Central memory CD4-positive, alpha-beta T cell (primary cell): ENCODE data around the gene PTPRJ.

Source experiments
- DNase-seq: peaks from one replicate; pipeline ENCODE4 v3.0.0; 2022

Gene PTPRJ

DNA sequence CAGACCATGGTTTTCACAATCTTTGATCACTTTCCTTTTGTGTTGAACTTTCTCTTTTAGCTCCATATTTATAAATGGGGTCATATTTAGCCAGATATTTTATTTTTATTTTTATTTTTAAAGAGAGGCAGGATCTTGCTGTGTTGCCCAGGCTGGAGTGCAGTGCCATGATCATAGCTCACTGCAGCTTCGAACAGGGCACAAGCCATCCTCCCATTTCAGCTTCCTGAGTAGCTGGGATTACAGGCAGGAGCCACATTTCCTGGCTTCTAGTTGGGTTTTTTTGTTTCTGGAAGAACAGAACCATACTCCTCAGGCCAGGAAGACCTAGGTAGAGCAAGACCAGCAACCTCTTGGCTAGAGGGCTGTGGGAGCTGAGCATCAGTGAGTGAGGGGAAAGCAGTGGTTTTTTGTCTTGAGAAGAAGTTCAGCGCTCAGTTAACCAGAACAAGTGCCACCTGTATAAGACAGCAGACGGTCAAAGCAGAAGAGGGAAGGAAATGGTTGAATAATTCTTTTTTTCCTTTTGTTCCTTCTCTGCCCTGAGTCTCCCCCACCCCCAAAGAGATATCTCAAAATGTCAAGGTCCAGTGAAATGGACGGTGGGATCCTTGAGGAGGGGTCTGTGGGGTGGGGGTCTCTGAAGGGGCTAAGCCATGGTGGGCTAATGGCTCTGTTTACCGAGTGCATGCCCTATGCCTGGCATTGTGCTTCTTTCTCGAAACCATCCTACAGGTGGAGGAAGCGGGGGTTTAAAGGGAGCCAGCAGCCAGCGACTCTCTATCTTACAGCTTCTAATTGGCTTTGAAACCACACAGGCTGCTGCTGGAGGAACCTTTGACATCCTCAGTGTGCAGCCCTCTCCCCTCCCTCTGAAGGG, 63.0 kb downstream of the PTPRJ start:
- no peak for DNase-seq

DNA sequence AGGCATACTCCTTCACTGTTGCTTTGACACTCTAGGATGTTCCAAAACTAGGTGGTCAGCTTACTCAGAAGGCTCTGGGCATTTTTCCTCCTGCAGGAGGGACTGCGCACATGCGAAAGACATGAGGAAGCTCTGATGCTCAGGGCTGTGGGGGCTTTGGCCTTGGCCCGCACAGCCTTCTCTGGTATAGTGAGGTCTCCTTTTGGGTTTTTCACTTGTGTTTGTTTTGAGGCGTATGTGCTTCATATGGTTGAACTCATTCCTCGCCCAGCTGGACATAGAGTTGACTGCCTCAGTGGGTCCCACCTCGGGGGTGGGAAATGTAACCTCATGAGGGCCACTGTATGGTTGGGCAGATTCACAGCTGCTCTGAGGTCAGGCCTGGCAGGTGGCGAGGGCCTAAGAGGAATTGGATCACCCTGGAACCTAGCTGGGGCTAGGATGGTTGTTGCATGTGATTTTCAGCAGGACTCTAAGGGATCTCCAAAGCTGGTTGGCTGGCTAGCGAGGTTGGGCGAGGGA, 63.7 kb downstream of the PTPRJ start:
- DNase-seq: no peak

DNA sequence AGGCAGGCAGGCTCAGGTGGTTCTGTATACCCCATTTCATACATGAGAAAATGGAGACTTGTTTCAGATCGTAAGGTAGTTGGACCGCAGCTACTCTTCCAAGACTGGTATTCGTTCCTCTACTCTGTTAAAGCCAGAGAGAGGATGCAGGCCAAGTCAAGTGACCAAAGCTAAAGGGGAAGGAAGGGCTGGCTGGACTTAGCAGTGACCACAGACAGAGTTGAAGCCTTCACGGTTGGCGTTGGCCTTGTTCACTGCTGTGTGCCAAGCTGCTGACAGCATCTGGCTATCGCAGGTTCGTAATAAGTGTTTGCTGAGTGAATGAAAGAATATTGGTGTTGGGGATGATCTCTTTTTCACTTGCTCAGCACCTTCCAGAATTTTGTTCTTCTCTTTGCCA, 64.2 kb downstream of the PTPRJ start:
- DNase-seq: no peak

DNA sequence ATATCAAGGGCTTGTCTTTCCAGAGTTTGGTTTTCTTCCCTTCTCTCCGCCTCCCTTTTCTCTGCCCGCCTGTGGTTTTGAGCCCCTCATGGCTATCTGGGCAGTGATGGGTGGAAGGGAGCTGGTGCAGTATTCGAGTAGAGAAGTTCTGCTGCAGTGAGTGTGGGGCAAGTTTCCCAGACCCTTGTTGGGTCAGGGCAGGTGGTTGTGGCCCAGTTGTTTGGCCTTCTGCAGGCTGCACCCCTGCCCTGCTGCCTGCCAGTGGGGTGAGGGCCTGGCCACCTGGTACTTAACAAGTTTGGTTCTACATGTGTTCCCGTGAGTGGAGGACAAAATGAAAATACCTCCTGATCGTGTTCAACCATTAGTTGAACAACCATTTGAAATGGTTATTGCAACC, 65.2 kb downstream of the PTPRJ start:
- DNase-seq: no peak

DNA sequence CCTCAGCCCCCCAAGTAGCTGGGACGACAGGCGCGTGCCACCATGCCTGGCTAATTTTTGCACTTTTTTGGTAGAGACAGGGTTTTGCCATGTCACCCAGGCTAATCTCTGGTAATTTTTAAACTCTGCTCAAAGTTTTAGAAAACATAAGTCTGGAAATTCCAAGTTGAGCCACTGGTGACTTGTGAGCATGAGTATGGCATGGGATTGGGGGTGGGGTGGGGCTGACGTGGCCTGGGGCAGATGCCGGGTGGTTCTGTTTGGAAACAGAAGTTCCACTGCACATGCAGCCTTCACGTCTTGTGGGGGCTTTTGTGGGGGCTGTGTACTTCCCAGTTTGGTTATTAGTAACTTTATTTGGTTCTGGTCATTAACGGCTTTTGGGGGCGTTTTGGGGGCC, 67.3 kb downstream of the PTPRJ start:
- DNase-seq: no peak

DNA sequence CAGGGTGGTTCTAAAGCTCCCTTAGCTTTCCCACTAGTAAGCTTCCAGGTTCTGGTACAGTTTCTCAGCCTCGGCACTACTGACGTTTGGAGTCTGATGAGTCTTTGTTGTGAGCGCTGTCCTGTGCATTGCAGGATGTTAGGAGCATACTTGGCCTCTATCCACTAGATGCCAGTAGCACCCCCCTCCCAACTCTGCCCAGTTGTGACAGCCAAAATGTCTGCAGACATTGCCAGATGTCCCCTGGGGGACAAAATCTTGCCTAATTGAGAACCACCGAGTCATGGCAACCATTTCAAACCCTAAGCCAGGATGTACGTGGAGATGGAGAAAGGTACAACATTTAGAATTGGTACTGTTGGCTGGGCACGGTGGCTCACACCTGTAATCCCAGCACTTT, 68.7 kb downstream of the PTPRJ start:
- DNase-seq: no peak

DNA sequence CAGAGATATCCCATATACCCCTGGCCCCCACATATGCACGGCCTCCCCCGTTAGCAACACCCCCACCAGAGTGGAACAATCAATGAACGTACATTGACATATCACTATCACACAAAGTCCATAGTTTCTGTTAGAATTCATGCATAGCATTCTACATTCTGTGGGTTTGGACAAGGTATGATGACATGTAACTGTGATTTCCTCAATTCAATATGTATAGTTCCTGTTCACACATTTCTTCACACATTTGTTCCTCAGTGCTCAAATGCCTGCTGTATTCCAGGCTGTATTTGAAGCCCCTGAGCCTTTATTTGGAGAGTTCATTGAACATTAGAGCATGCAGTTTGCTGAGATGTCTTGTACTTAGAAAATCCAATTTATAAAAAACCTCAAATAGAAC, 69.9 kb downstream of the PTPRJ start:
- DNase-seq: no peak

DNA sequence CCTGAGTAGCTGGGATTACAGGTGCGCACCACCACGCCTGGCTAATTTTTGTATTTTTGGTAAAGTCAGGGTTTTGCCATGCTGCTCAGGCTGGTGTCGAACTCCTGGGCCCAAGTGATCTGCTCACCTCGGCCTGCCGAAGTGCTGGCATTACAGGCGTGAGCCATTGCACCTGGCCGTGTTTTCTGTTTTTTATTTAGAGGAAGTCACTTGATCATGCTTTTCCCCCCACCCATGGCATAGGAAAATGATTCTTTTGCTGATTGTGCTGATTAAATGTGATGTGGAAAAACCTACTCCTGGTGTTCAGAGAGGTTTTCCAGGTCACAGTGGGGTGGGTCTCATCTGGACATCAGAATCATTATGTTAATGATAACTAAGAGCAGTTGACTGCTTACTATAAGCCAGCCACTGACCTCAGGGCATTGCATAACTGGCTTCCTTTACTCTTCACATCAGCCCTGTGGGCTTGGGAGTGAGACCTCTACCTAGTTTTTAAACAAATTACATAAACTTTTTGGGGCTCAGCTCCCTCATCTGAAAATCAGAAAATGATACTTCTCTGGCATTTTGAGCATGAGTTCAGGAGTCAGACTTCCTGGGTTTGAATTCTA, 71.0 kb downstream of the PTPRJ start:
- no peak for DNase-seq

DNA sequence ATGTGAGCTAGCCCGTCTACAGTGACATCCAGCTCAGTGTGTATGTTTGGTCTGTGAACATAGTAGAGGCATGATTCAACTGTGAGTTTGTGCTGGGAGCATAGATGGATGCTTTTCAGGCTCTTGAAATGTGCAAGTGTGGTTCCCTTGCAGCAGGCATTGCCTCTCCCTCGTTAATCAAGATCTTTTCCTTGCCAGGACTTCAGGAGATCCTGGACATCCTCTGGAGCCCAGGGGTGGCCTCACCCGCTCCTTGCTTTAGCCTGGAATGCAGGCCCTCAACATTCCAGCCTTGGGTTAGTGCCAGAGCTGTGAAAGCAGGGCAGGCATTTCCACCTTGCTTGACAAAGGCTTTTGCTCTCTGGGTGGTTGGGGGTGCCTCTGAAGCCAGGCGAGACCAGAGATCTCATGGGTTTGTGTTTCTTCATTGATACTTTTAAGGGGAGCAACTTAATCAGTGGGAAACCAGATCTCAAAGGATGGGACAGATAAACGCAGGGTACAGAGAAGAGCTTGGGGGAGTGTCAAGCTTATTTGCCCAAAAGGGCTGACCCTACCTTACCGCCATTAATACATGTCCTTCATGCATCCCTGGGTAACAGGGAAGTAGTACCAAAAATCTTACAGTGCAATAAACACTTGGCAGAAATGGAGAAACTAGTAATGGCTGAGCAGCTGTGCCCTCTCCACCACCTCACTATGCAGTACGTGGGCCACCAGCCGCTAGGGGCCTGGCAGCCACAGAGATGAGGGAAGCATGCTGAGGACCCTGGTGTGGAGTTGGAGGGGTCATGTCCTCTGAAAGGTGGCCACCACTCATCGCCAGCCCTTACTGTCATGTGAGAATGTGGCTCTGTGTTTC, 72.1 kb downstream of the PTPRJ start:
- DNase-seq: no peak

DNA sequence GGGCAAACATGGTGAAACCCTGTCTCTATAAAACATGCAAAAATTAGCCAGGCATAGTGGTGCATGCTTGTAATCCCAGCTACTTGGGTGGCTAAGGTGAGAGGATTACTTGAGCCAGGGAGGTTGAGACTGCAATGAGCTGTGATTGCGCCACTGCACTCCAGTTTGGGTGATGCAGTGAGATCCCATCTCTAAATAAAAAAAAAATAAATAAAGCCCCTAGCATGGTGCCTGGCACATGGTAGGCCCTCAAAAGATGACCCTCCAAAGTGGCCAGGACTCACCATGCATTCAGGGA, 74.6 kb downstream of the PTPRJ start:
- DNase-seq: no peak

DNA sequence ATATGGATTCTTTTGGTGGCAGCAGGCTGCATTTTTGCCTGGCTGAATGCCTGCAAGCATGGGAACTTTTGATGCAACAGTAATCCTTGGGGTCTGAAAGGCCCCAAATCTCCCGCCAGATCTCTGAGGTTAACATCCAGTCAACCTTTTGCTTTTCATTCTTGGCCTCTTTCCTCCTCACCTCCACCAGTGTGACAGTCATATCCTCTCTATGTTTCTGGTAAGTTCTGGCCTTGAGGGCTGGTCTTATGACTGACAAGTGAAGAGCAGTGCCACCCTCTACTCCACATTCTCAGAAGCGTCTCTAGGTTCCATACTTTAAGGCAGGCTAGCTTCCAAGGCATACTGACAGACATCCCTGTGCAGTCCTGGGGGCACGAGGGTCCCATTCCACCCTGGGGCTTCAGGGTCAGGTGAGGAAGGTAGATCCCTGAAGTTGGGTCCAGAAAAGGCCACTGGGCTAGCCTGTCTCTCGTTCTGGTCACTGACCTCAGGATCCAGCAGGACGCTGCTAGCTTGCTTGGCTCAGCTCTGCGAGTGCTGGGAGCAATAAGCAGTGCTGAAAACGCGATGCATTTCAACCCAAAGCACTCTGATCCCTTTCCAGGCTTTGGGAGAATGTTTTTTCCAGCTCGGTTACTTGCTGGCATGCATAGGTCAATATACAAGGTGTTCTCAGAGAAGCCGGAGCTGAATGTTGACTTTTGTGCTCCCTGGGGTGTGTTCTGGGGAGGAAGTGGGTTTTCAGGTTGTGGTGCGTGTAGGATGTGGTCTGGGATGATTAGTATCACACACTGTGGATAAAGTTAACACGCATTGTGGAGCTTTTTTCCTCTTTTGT, 75.2 kb downstream of the PTPRJ start:
- DNase-seq: peak; percentile 80

DNA sequence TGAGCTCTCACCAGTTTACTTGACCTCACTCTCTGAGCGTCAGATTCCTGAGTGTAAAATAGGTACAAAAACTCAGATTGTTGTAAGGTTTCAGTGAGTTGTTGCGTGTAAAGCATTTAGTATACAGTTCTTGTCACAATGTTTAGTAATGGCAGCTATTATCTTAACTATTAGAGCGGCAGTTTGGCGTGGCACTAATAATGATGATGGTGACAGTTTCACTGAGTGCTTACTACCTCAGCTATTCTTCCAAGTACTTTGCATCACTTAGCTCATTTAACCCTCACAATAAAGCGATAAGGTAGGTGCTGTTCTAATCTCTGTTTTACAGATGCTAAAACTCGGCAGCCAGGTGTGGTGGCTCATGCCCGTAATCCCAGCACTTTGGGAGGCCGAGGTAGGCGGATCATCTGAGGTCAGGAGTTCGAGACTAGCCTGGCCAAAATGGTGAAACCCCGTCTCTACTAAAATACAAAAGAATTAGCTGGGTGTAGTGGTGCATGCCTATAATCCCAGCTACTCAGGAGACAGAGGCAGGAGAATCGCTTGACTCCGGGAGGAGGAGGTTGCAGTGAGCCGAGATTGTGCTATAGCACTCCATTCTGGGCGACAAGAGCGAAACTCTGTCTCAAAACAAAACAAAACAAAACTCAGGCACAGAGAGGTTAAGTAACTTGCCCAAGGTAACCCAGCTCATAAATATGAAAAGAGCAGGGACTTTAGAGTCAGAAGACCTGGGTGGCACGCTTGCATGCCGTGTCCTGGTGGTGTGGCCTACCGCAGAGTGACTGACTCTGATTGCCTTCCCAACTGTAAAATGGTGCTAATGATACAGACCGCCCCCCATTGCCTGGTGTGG, 76.2 kb downstream of the PTPRJ start:
- no peak for DNase-seq

DNA sequence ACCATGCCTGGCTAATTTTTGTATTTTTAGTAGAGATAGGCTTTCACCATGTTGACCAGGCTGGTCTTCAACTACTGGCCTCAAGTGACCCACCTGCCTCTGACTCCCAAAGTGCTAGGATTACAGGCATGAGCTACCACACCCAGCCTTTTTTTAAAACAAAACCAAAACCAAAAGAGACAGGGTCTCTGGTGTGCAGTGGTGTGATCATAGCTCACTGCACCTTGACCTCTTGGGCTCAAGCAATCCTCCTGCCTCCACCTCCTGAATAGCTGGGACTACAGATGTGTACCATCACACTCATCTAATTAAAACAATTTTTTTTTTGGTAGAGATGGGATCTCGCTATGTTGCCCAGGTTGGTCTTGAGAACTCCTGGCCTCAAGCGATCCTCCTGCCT, 77.7 kb downstream of the PTPRJ start:
- DNase-seq: no peak

DNA sequence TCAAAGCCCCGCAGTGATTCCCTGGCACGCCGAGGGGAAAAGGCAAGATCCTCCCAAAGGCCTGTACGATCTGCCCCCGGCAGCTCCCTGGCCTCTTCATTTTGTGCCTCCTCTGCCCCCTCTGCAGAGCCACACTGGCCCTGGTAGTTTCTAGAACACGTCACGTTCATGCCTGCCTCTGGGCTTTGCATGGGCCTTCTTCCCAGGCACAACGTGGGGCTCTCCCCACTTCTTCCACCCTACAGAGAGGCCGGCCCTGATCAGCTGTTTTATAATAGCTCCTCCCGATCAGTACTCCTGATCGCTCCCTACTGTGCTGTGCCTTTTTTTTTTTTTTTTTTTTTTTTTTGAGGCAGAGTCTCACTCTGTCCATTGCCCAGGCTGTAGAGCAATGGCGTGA, 78.4 kb downstream of the PTPRJ start:
- DNase-seq: no peak

DNA sequence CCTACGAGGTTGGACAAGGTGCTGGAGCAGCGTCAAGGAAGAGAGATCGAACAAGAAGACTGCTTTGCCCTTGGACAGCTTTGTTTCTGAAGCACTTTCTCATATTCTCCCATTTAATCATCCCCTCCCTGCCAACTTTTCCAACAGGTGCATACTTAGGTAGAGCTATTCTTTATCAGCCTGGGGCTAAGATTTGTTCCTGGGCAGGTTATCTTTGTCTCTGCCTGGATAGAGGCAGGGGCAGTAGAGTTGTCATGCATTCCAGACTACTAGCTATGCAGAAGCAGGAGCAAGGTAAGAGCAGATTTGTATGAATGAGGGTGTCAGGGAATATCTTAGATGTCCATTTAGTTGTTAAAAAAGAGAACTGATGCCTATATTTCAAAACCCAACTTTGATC, 82.3 kb downstream of the PTPRJ start:
- no peak for DNase-seq

DNA sequence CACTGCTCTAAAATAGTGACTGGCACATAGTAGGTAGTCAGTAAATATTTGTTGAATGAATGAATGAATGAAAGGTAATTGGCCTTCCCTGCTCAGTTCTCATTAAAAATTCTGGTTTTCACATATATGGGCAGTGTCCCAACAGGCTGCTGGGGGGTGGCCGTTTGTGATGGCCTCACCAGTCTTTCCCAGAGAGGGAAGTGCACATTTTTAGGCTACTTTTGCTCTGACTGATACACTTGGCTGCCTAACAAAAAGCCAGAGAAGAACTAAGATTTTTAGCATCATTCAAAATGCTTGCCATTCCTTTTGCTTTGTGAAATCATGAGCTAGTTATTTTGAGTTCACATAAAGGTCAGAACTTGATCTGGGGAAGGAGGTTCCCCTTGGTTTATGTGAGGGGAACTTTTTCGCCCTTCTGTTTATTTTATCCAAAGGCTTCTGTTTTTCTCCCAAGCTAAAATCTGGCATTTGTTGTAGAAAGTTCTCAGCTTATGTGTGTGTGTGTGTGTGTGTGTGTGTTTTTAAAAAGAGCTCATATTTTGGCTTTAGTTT, 83.1 kb downstream of the PTPRJ start:
- no peak for DNase-seq

DNA sequence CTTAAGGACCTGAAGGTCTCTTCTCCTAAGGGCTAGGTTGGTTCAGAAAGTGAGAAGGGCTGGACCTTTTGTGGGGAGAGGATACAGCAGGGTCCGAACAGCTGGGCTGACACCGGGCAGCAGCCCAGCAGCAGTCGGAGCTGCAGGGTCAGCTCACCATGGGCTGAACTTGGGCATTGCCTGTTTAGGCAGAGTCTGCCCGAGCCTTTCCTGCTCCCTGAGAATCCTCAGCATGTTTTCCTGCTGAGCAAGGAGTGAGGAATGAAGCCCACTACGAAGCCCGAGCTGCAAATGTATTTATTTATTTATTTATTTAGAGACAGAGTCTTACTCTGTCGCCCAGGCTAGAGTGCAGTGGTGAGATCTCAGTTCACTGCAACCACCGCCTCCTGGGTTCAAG, 83.9 kb downstream of the PTPRJ start:
- no peak for DNase-seq

DNA sequence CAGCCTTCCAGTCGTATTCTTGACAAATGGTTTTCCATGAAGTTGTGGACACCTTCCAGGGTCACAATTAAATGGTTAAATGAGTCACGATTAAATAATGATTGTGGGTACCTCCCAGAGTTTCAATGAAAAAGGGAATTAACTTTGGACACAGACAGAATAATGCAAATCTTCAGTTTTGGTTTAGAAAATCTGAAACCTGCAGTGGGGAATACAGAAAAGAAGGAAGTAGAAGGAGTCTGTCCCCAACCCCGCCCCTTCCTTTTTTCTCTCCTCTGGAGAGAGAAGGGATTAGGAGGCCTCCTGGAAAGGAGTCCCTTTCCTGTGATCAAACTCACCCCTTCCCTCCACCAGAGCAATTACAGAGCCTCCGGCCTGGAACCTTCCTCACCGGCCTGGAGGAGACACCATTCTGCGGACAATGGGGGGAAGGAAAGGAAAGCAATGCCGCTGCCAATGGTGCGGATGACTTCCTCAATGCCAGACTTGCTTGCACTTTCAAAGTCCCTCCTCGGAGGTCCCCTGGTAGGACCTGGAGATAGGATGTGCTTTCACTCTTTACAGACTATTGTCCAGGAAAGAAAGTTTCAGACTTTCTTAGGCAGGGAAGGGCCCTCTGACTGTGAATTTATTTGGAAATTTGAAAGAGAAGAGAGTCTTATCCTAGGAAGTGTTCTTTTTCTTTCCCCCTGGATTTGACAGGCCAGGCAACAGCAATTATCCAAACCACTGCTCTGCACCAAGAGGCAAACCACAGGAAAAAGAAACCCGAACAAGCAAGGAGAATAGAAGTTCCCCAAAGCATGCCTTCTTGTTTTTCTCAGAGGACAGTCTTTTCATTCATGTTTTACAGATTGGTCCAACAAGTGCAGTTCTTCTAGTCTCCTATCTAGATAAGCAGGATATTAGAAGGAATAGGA, 86.8 kb downstream of the PTPRJ start:
- DNase-seq: no peak

DNA sequence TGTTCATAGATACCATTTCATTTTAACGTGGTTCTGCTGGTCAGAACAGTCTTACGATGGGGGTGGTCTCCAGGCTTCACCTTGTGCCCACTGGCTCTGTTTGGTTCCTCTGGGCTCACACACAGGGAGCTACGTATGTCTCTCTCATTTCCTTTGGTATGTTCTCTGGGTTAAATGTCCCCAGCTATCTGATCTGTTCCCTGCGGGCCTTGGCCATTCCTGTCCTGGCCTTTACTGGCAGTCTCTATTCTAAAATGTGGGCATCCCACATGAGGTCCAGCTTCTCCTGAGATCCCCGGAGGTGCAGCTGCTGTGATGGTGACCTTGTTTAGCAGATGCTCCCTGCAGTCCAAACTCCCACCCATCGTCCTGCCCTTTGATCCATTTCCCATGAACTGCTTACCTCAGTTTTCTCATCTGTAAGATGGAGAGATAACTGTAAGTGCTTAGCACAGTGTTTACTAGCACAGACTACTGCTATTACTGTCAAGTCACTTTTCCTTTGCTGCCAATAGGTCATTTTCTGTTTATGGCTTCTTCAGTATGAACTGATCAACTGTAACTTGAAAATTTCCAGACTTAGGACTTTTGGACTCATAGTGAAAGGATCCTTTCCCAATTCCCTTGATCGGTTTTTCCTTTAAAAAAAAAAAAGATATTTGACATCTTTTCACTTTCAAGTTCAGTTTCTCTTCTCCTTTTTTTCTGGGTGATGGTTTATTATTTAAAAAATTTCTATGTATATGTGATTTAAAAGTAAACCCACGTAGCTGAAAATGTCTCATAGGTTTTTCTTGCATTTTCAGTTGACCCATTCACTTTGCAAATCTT, 92.9 kb downstream of the PTPRJ start:
- DNase-seq: no peak
